HCT116 (cell line): Measurements from ENCODE around the gene PRRC2C. TPM values are rescaled to one million over a fixed set of nuclear protein-coding genes. Genes with fewer than 3 reads are reported as not detected.

Source experiments
- ATAC-seq: fragments of 200-7000 bp; cut with Tn5 transposase; 2 replicates; pipeline ENCODE4 v1.9.1; 2020; ENCODE audit warnings: mild to moderate bottlenecking, moderate library complexity
- BruUV-seq: library from RNA; stranded (reverse); fragments of 400-500 nt; replicated peaks from 2 replicates; lab custom pipeline; 2021; lab: Mats Ljungman, UMichigan
- CTCF ChIA-PET: fragments of 300-600 bp; sonication (Branson Sonifier 250); formaldehyde crosslinking; loops from one replicate; lab custom pipeline; 2021; ENCODE audit warnings: antibody characterized with exemption; lab: Charles Lee
- POLR2A ChIA-PET: fragments of 300-600, 350-600 bp; sonication (Branson Sonifier 250); formaldehyde crosslinking; loops from one replicate; lab custom pipeline; 2021; ENCODE audit warnings: antibody characterized with exemption; lab: Charles Lee
- RAD21 ChIA-PET, 2 experiments: fragments of 300-600 bp; sonication (Branson Sonifier 250); formaldehyde crosslinking; loops; one replicate each; lab custom pipeline; 2023; ENCODE audit warnings: low total read pairs in 2 of 2; ENCODE audit not compliant: uncharacterized antibody in 2 of 2, unreplicated experiment in 2 of 2, low non-redundant PET in 1 of 2; lab: Charles Lee
- DNase-seq: peaks from one replicate; pipeline ENCODE4 v3.0.0-alpha.2; 2010; ENCODE audit warnings: low read depth, low spot score
- H2AFZ ChIP-seq: fragments of 200-600 bp; shearing (Covaris generic), sonication (generic); 2 replicates; pipeline ENCODE4 v1.6.1; 2017; ENCODE audit warnings: low read depth, mixed run types, mixed read lengths, antibody characterized with exemption, low read length; ENCODE audit not compliant: poor library complexity, severe bottlenecking
- H3K27ac ChIP-seq: 2 replicates; pipeline ENCODE4 v1.5.1; 2012; ENCODE audit warnings: low read depth, low read length
- H3K27me3 ChIP-seq: fragments of 200-600 bp; sonication (generic); 2 replicates; pipeline ENCODE4 v1.6.1; 2016; ENCODE audit warnings: mixed run types, low read length, mixed read lengths; ENCODE audit not compliant: insufficient read depth
- H3K36me3 ChIP-seq, 2 experiments: fragments of 200-500 bp in 1 of 2; fragments of 200-600 bp in 1 of 2; sonication (Bioruptor generic) in 1 of 2; sonication (generic) in 1 of 2; 2 replicates each; pipeline versions ENCODE4 v1.5.1 to v1.6.1; 2014 to 2016; ENCODE audit warnings: low read length in 2 of 2, inconsistent platforms in 1 of 2, mixed read lengths in 1 of 2, mixed run types in 1 of 2; ENCODE audit not compliant: insufficient read depth in 2 of 2, control insufficient read depth in 1 of 2
- H3K4me1 ChIP-seq, 2 experiments: fragments of 200-600 bp in 1 of 2; sonication (generic) in 1 of 2; 2 replicates each; pipeline versions ENCODE4 v1.5.1 to v1.6.1; 2012 to 2017; ENCODE audit warnings: low read length in 2 of 2, inconsistent platforms in 1 of 2, mild to moderate bottlenecking in 1 of 2, mixed read lengths in 1 of 2, mixed run types in 1 of 2, moderate library complexity in 1 of 2; ENCODE audit not compliant: insufficient read depth in 2 of 2, control insufficient read depth in 1 of 2
- H3K4me2 ChIP-seq: fragments of 200-600 bp; sonication (generic); 2 replicates; pipeline ENCODE4 v1.6.1; 2017; ENCODE audit warnings: mixed run types, low read length, mixed read lengths
- H3K4me3 ChIP-seq, 2 experiments: fragments of 200-600 bp in 1 of 2; sonication (generic) in 1 of 2; replicated peaks in 1 of 2; 2 replicates each; pipeline ENCODE4 v1.5.1; 2011 to 2016; ENCODE audit warnings: low read length in 2 of 2, control low read depth in 1 of 2, low read depth in 1 of 2, mild to moderate bottlenecking in 1 of 2, mixed read lengths in 1 of 2, mixed run types in 1 of 2
- H3K79me2 ChIP-seq: fragments of 200-600 bp; sonication (generic); 2 replicates; pipeline ENCODE4 v1.6.1; 2017; ENCODE audit warnings: mild to moderate bottlenecking, mixed run types, low read length, moderate library complexity, mixed read lengths; ENCODE audit not compliant: insufficient read depth
- H3K9ac ChIP-seq: fragments of 200-600 bp; sonication (generic); 2 replicates; pipeline ENCODE4 v1.6.1; 2016; ENCODE audit warnings: low read length, mixed read lengths
- H3K9me2 ChIP-seq: fragments of 200-600 bp; sonication (generic), shearing (Covaris generic); 2 replicates; pipeline ENCODE4 v1.6.1; 2017; ENCODE audit warnings: mixed run types, mild to moderate bottlenecking, moderate library complexity; ENCODE audit not compliant: insufficient read depth
- H3K9me3 ChIP-seq, 2 experiments: fragments of 200-500 bp in 1 of 2; fragments of 200-600 bp in 1 of 2; sonication (Bioruptor generic) in 1 of 2; sonication (generic) in 1 of 2; 2 replicates each; pipeline ENCODE4 v1.6.1; 2014 to 2017; ENCODE audit warnings: low read length in 2 of 2, mixed read lengths in 2 of 2, inconsistent platforms in 1 of 2, low read depth in 1 of 2, mild to moderate bottlenecking in 1 of 2, mixed run types in 1 of 2, moderate library complexity in 1 of 2; ENCODE audit not compliant: control insufficient read depth in 1 of 2, insufficient read depth in 1 of 2
- H4K20me1 ChIP-seq: fragments of 200-600 bp; sonication (generic), shearing (Covaris generic); 2 replicates; pipeline ENCODE4 v1.6.1; 2017; ENCODE audit warnings: mixed run types, mild to moderate bottlenecking, moderate library complexity; ENCODE audit not compliant: insufficient read depth
- CBX3 ChIP-seq: IDR thresholded peaks from 2 replicates; pipeline ENCODE4 v1.6.1; 2012; ENCODE audit warnings: low read depth
- CEBPB ChIP-seq: IDR thresholded peaks from 2 replicates; pipeline ENCODE4 v1.6.1; 2012; ENCODE audit warnings: low read depth
- EGR1 ChIP-seq: IDR thresholded peaks from 2 replicates; pipeline ENCODE4 v1.6.1; 2012; ENCODE audit warnings: low read depth
- EZH2 ChIP-seq: fragments of 200-600 bp; sonication (generic); IDR thresholded peaks from 2 replicates; pipeline ENCODE4 v1.6.1; 2017; ENCODE audit warnings: antibody characterized with exemption, mixed run types
- FOSL1 ChIP-seq: IDR thresholded peaks from 2 replicates; pipeline ENCODE4 v1.6.1; 2012; ENCODE audit warnings: low read depth
- POLR2AphosphoS5 ChIP-seq: IDR thresholded peaks from 2 replicates; pipeline ENCODE4 v1.6.1; 2011; ENCODE audit warnings: mild to moderate bottlenecking, low read depth, low read length, moderate library complexity
- RAD21 ChIP-seq: IDR thresholded peaks from 2 replicates; pipeline ENCODE4 v1.6.1; 2012; ENCODE audit warnings: low read depth, mild to moderate bottlenecking
- SP1 ChIP-seq: IDR thresholded peaks from 2 replicates; pipeline ENCODE4 v1.6.1; 2012; ENCODE audit warnings: low read depth
- SRF ChIP-seq: IDR thresholded peaks from 2 replicates; pipeline ENCODE4 v1.6.1; 2012; ENCODE audit warnings: low read depth
- TCF7L2 ChIP-seq: IDR thresholded peaks from 2 replicates; pipeline ENCODE4 v1.7.0; 2011; ENCODE audit warnings: borderline replicate concordance, inconsistent platforms; ENCODE audit not compliant: insufficient read depth, insufficient read length; ENCODE audit errors: extremely low read depth
- ZBTB33 ChIP-seq: IDR thresholded peaks from 2 replicates; pipeline ENCODE4 v1.6.1; 2011; ENCODE audit warnings: mild to moderate bottlenecking, low read length, moderate library complexity; ENCODE audit not compliant: insufficient replicate concordance; ENCODE audit errors: extremely low read depth
- ZFX ChIP-seq: fragments of 450-650 bp; IDR thresholded peaks from 2 replicates; pipeline ENCODE4 v1.6.1; 2017
- intact Hi-C: fragments of 100-400 bp; cut with micrococcal nuclease; formaldehyde crosslinking; loops from 2 replicates; pipeline ENCODE4 v1.10.0; 2022
- total RNA-seq: library from RNA; stranded (reverse); gene quantifications from one replicate; pipeline ENCODE4 v1.2.1, GENCODE V29; 2021; ENCODE audit not compliant: unreplicated experiment
- TF ChIP-seq, protein P1 (sequence below): IDR thresholded peaks from 2 replicates; pipeline ENCODE4 v1.6.1; 2012; ENCODE audit warnings: low read depth

The PRRC2C gene
- total RNA-seq, 1 experiment from 2014 or later: 154 TPM

GRCh38 chr1:171637928-171638576 lies 152.7 kb downstream of the PRRC2C start:
- DNase-seq: no peak
- no peaks in the 10 kb centered on the region for H3K36me3 ChIP-seq
- no peaks in the 10 kb centered on the region for H3K9me3 ChIP-seq
- no peaks in the 10 kb centered on the region for H3K4me1 ChIP-seq
- no peak overlapping the region for H3K9ac ChIP-seq
- H3K79me2 ChIP-seq: no peaks in the 10 kb centered on the region
- ChIA-PET CTCF (no interaction called here), POLR2A (no interaction called here), RAD21 (no interaction called here)
- no peaks in the 10 kb centered on the region for H3K27me3 ChIP-seq
- BruUV-seq: no TSS peak
- ATAC-seq: no peak
- H2AFZ ChIP-seq: no peak overlapping the region
- H3K27ac ChIP-seq: no peak overlapping the region
- no peaks in the 10 kb centered on the region for H3K9me2 ChIP-seq
- H3K4me2 ChIP-seq: no peak overlapping the region
- intact Hi-C loops: no loop called here
- TF ChIP-seq TCF7L2: no peak
- no peak for TF ChIP-seq CEBPB
- TF ChIP-seq, protein P1, sequence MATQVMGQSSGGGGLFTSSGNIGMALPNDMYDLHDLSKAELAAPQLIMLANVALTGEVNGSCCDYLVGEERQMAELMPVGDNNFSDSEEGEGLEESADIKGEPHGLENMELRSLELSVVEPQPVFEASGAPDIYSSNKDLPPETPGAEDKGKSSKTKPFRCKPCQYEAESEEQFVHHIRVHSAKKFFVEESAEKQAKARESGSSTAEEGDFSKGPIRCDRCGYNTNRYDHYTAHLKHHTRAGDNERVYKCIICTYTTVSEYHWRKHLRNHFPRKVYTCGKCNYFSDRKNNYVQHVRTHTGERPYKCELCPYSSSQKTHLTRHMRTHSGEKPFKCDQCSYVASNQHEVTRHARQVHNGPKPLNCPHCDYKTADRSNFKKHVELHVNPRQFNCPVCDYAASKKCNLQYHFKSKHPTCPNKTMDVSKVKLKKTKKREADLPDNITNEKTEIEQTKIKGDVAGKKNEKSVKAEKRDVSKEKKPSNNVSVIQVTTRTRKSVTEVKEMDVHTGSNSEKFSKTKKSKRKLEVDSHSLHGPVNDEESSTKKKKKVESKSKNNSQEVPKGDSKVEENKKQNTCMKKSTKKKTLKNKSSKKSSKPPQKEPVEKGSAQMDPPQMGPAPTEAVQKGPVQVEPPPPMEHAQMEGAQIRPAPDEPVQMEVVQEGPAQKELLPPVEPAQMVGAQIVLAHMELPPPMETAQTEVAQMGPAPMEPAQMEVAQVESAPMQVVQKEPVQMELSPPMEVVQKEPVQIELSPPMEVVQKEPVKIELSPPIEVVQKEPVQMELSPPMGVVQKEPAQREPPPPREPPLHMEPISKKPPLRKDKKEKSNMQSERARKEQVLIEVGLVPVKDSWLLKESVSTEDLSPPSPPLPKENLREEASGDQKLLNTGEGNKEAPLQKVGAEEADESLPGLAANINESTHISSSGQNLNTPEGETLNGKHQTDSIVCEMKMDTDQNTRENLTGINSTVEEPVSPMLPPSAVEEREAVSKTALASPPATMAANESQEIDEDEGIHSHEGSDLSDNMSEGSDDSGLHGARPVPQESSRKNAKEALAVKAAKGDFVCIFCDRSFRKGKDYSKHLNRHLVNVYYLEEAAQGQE: no peak
- TF ChIP-seq POLR2AphosphoS5: no peak
- no peak for TF ChIP-seq FOSL1
- no peak for TF ChIP-seq ZFX
- no peak for TF ChIP-seq ZBTB33
- TF ChIP-seq SP1: no peak
- TF ChIP-seq SRF: no peak
- no peak for TF ChIP-seq RAD21
- no peak for TF ChIP-seq EZH2
- no peak for TF ChIP-seq CBX3
- TF ChIP-seq EGR1: no peak
- no peak overlapping the region for H3K4me3 ChIP-seq
- no peaks in the 10 kb centered on the region for H4K20me1 ChIP-seq
